ENCODE measurements around the gene WWOX. TPM values are rescaled to one million over a fixed set of nuclear protein-coding genes. Genes with fewer than 3 reads are reported as not detected.

The WWOX gene
- total and polyA plus RNA-seq, 2 experiments from 2014 or later: 17.0 to 39.8 TPM

DNA sequence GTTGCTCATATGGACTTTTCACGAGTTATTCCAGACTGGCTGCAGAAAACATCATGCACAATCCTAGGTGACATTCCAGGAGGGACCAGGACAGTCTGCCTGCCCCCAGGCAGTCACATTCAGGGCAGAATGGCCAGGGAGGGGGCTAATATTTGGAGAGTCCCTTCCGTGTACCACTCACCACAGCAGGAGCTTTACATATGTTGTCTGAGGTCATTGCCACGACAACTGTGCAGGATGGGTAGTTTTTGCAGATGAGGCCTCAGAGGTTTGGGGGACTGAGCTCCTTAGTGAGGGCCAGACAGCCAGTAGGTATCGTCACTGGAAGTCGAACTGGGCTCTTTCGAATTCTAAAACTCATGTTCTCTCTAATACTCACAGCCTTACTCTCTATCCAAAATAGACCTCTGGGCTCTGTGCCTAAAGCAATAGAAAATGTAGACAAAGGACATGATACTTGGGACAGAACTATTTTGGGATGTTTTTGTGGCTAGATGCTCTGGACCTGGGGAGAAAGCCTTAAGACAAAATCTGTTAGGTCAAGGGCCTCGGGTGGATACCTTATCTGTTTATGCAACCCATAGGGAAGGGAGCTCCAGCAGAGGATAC, 1162.6 kb downstream of the WWOX start:
- TF ChIP-seq EZH2 (IDR thresholded peaks at IDR 0.05; ENCODE audit: borderline replicate concordance) (no peak), EZH2phosphoT487 (IDR thresholded peaks at IDR 0.05; ENCODE audit: low read depth, severe bottlenecking, unreplicated experiment) (no peak)
- TF ChIP-seq, protein P1, sequence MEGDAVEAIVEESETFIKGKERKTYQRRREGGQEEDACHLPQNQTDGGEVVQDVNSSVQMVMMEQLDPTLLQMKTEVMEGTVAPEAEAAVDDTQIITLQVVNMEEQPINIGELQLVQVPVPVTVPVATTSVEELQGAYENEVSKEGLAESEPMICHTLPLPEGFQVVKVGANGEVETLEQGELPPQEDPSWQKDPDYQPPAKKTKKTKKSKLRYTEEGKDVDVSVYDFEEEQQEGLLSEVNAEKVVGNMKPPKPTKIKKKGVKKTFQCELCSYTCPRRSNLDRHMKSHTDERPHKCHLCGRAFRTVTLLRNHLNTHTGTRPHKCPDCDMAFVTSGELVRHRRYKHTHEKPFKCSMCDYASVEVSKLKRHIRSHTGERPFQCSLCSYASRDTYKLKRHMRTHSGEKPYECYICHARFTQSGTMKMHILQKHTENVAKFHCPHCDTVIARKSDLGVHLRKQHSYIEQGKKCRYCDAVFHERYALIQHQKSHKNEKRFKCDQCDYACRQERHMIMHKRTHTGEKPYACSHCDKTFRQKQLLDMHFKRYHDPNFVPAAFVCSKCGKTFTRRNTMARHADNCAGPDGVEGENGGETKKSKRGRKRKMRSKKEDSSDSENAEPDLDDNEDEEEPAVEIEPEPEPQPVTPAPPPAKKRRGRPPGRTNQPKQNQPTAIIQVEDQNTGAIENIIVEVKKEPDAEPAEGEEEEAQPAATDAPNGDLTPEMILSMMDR (IDR thresholded peaks at IDR 0.05; ENCODE audit: poor library complexity): no peak
- no peaks in the 10 kb centered on the region for H4K20me1 ChIP-seq (ENCODE audit: insufficient read depth, poor library complexity, severe bottlenecking)
- no peaks in the 10 kb centered on the region for H3K79me2 ChIP-seq
- no peak overlapping the region for H3K4me2 ChIP-seq
- H3K27ac ChIP-seq: no peak overlapping the region
- no peaks in the 10 kb centered on the region for H3K9me3 ChIP-seq (ENCODE audit: low read depth)
- WGBS (ENCODE audit: low lambda C conversion rate, missing lambda C conversion rate): 92% methylated on average over 7 of the region's 7 CpGs
- H2AFZ ChIP-seq: no peak overlapping the region
- DNase-seq (ENCODE audit: low spot score): no peak
- no peaks in the 10 kb centered on the region for H3K9me2 ChIP-seq (replicated peaks; ENCODE audit: insufficient read depth)
- no peak overlapping the region for H3K4me3 ChIP-seq
- no peaks in the 10 kb centered on the region for H3K4me1 ChIP-seq (ENCODE audit: insufficient read depth)
- H3K36me3 ChIP-seq (replicated peaks; ENCODE audit: insufficient read depth, low read depth): no peaks in the 10 kb centered on the region
- no peaks in the 10 kb centered on the region for H3K27me3 ChIP-seq

Small RNAs within 50 kb of the gene (small RNA-seq; reads per million reads assigned to genes)
- gene AC027279.3: not detected

Other genes with a start within 250 kb of the WWOX start
- gene CLEC3A, start 77.1 kb upstream of the WWOX start, total RNA-seq: 3.5 and 4.7 TPM in 2 replicates
- gene CLEC3A, start 77.1 kb upstream of the WWOX start, polyA plus RNA-seq: 3.5 and 3.8 TPM in 2 replicates

Data from hepatocyte (in vitro differentiated cells).